NOMO-1 treated with DMSO at 0.1 percent for 48 hours (cell line): ENCODE measurements around the gene CCND1.

Source experiments
- DNase-seq: peaks from one replicate; lab custom pipeline; 2025; ENCODE audit not compliant: unreplicated experiment; lab: John Stamatoyannopoulos, UW

CCND1 gene

GRCh38 chr11:69640995-69641581 is at the start of gene CCND1:
Gene CCND1 (plus strand): TSS chr11:69641156. CDS start chr11:69641314, 158 bp downstream.
- DNase-seq = peak; percentile 49

- DNase-seq = no peak
Measured at GRCh38 chr11:69592986-69593650, 47.8 kb upstream of the CCND1 start.

- no peak for DNase-seq
Measured at GRCh38 chr11:69593851-69594250, 47.1 kb upstream of the CCND1 start.

GRCh38 chr11:69594481-69594880 is 46.5 kb upstream of the CCND1 start:
- no peak for DNase-seq

- DNase-seq = no peak
Measured at GRCh38 chr11:69595805-69596665, 44.9 kb upstream of the CCND1 start.

- no peak for DNase-seq
Measured at GRCh38 chr11:69598147-69598546, 42.8 kb upstream of the CCND1 start.

- no peak for DNase-seq
Measured at GRCh38 chr11:69599502-69599901, 41.5 kb upstream of the CCND1 start.

GRCh38 chr11:69600001-69600400 is 41.0 kb upstream of the CCND1 start:
- no peak for DNase-seq

GRCh38 chr11:69601011-69601975 is 39.7 kb upstream of the CCND1 start:
- DNase-seq = no peak

GRCh38 chr11:69603111-69603836 is 37.7 kb upstream of the CCND1 start:
- DNase-seq = no peak

GRCh38 chr11:69604055-69604454 is 36.9 kb upstream of the CCND1 start:
- no peak for DNase-seq

- no peak for DNase-seq
Measured at GRCh38 chr11:69605737-69606526, 35.0 kb upstream of the CCND1 start.

GRCh38 chr11:69609351-69609750 is 31.6 kb upstream of the CCND1 start:
- no peak for DNase-seq

- no peak for DNase-seq
Measured at GRCh38 chr11:69611548-69612526, 29.1 kb upstream of the CCND1 start.

- no peak for DNase-seq
Measured at GRCh38 chr11:69613594-69613993, 27.4 kb upstream of the CCND1 start.

GRCh38 chr11:69614085-69614484 is 26.9 kb upstream of the CCND1 start:
- no peak for DNase-seq

GRCh38 chr11:69615545-69616278 is 25.2 kb upstream of the CCND1 start:
- DNase-seq = no peak

GRCh38 chr11:69617220-69617619 is 23.7 kb upstream of the CCND1 start:
- DNase-seq = no peak
